SK-N-SH (cell line): ENCODE data around the gene LYZ. TPM values are rescaled to one million over a fixed set of nuclear protein-coding genes. Genes with fewer than 3 reads are reported as not detected.

ENCODE experiments used
- CTCF ChIA-PET: fragments of 300-600, 350-600 bp; formaldehyde crosslinking; extraction: SDS; loops from one replicate; lab custom pipeline; 2021; lab: Yijun Ruan, JAX
- POLR2A ChIA-PET: fragments of 350-600 bp; sonication (Branson Sonifier 250); formaldehyde crosslinking; extraction: SDS; loops from one replicate; lab custom pipeline; 2020; ENCODE audit warnings: antibody characterized with exemption, inconsistent platforms; lab: Yijun Ruan, JAX
- DNase-seq: peaks from one replicate; pipeline ENCODE4 v3.0.0; 2012
- H2AFZ ChIP-seq: fragments of 200-600 bp; sonication (generic); 2 replicates; pipeline ENCODE4 v1.8.1; 2016; ENCODE audit warnings: antibody characterized with exemption, mild to moderate bottlenecking, low read depth
- H3F3A ChIP-seq: fragments of 200-600 bp; sonication (generic); replicated peaks from 2 replicates; pipeline ENCODE3; 2016; ENCODE audit warnings: antibody characterized with exemption, mild to moderate bottlenecking; ENCODE audit not compliant: insufficient read depth
- H3K27ac ChIP-seq, 2 experiments: fragments of 200-500 bp in 1 of 2; fragments of 200-600 bp in 1 of 2; sonication (Bioruptor generic) in 1 of 2; sonication (generic), shearing (Covaris generic) in 1 of 2; 2 replicates each; pipeline versions ENCODE4 v1.5.1 to v1.6.1; 2014 to 2016; ENCODE audit warnings: low read depth in 2 of 2, inconsistent platforms in 1 of 2, low read length in 1 of 2, mild to moderate bottlenecking in 1 of 2, mixed read lengths in 1 of 2
- H3K27me3 ChIP-seq: fragments of 200-600 bp; sonication (generic), shearing (Covaris generic); 2 replicates; pipeline ENCODE4 v1.6.1; 2016; ENCODE audit warnings: mixed run types; ENCODE audit not compliant: insufficient read depth
- H3K36me3 ChIP-seq, 2 experiments: fragments of 200-500 bp in 1 of 2; fragments of 200-600 bp in 1 of 2; sonication (Bioruptor generic) in 1 of 2; sonication (generic) in 1 of 2; replicated peaks in 1 of 2; 2 replicates each; pipeline versions ENCODE3 to v1.5.1; 2014 to 2016; ENCODE audit warnings: low read length in 1 of 2, mild to moderate bottlenecking in 1 of 2; ENCODE audit not compliant: insufficient read depth in 2 of 2, control insufficient read depth in 1 of 2
- H3K4me1 ChIP-seq, 2 experiments: fragments of 200-500 bp in 1 of 2; fragments of 200-600 bp in 1 of 2; sonication (Bioruptor generic) in 1 of 2; sonication (generic), shearing (Covaris generic) in 1 of 2; 2 replicates each; pipeline versions ENCODE4 v1.5.1 to v1.6.1; 2014 to 2016; ENCODE audit warnings: low read depth in 1 of 2, low read length in 1 of 2, mixed run types in 1 of 2; ENCODE audit not compliant: insufficient read depth in 2 of 2, control insufficient read depth in 1 of 2
- H3K4me2 ChIP-seq: fragments of 200-600 bp; sonication (generic), shearing (Covaris generic); 2 replicates; pipeline ENCODE4 v1.6.1; 2017; ENCODE audit warnings: mixed run types
- H3K4me3 ChIP-seq, 2 experiments: fragments of 200-500 bp in 1 of 2; fragments of 200-600 bp in 1 of 2; sonication (Bioruptor generic) in 1 of 2; sonication (generic), shearing (Covaris generic) in 1 of 2; 2 replicates each; pipeline versions ENCODE4 v1.5.1 to v1.8.1; 2014 to 2016; ENCODE audit warnings: low read depth in 2 of 2, inconsistent platforms in 1 of 2, low read length in 1 of 2, mild to moderate bottlenecking in 1 of 2, mixed read lengths in 1 of 2, moderate library complexity in 1 of 2
- H3K79me2 ChIP-seq: fragments of 200-600 bp; sonication (generic); 2 replicates; pipeline ENCODE4 v1.8.1; 2017; ENCODE audit warnings: mild to moderate bottlenecking; ENCODE audit not compliant: insufficient read depth
- H3K9ac ChIP-seq: fragments of 200-600 bp; sonication (generic); 2 replicates; pipeline ENCODE4 v1.6.1; 2017; ENCODE audit warnings: mixed run types
- H3K9me2 ChIP-seq: fragments of 200-600 bp; sonication (generic); 2 replicates; pipeline ENCODE4 v1.6.1; 2017; ENCODE audit warnings: mixed run types
- H3K9me3 ChIP-seq: fragments of 200-600 bp; sonication (generic); 2 replicates; pipeline ENCODE4 v1.6.1; 2017; ENCODE audit warnings: mixed run types, mild to moderate bottlenecking, moderate library complexity
- H4K20me1 ChIP-seq: fragments of 200-600 bp; sonication (generic); 2 replicates; pipeline ENCODE4 v1.6.1; 2017; ENCODE audit warnings: mild to moderate bottlenecking, mixed run types; ENCODE audit not compliant: insufficient read depth
- ELF1 ChIP-seq: IDR thresholded peaks from 2 replicates; pipeline ENCODE4 v1.4.0; 2012
- FOSL2 ChIP-seq: IDR thresholded peaks from 2 replicates; pipeline ENCODE4 v1.4.0; 2012; ENCODE audit warnings: low read depth, mild to moderate bottlenecking, moderate library complexity, borderline replicate concordance
- FOXJ3 ChIP-seq: sonication (generic); formaldehyde crosslinking; IDR thresholded peaks from 2 replicates; pipeline ENCODE4 v1.5.1; 2020; ENCODE audit warnings: mild to moderate bottlenecking, missing genetic modification reagents
- FOXM1 ChIP-seq: IDR thresholded peaks from 2 replicates; pipeline ENCODE4 v1.4.0; 2012; ENCODE audit warnings: low read depth, mild to moderate bottlenecking
- GABPA ChIP-seq: IDR thresholded peaks from 2 replicates; pipeline ENCODE4 v1.4.0; 2012; ENCODE audit warnings: low read depth, mild to moderate bottlenecking
- IRF3 ChIP-seq: fragments of 150-350 bp; IDR thresholded peaks from 2 replicates; pipeline ENCODE4 v1.6.1; 2016; ENCODE audit warnings: mild to moderate bottlenecking, low read depth, low read length
- JUND ChIP-seq: IDR thresholded peaks from 2 replicates; pipeline ENCODE4 v1.4.0; 2012
- MEF2A ChIP-seq: IDR thresholded peaks from 2 replicates; pipeline ENCODE4 v1.4.0; 2012; ENCODE audit warnings: low read depth, borderline replicate concordance
- MXI1 ChIP-seq: IDR thresholded peaks from 2 replicates; pipeline ENCODE4 v1.6.1; 2012; ENCODE audit warnings: mild to moderate bottlenecking, low read depth, low read length, improper control_type of control experiment
- POLR2AphosphoS5 ChIP-seq: IDR thresholded peaks from 2 replicates; pipeline ENCODE4 v1.6.1; 2012; ENCODE audit warnings: low read depth, low read length
- RCOR1 ChIP-seq: fragments of 150-350 bp; IDR thresholded peaks from 2 replicates; pipeline ENCODE4 v1.6.1; 2017; ENCODE audit warnings: antibody characterized with exemption, low read length
- SMC3 ChIP-seq: IDR thresholded peaks from 2 replicates; pipeline ENCODE4 v1.6.1; 2012; ENCODE audit warnings: low read depth, low read length, improper control_type of control experiment
- TAF1 ChIP-seq: IDR thresholded peaks from 2 replicates; pipeline ENCODE4 v1.6.1; 2012; ENCODE audit warnings: low read depth, mild to moderate bottlenecking, low read length, moderate library complexity, borderline replicate concordance
- USF1 ChIP-seq: IDR thresholded peaks from 2 replicates; pipeline ENCODE4 v1.4.0; 2012; ENCODE audit warnings: low read depth, borderline replicate concordance
- YY1 ChIP-seq: IDR thresholded peaks from 2 replicates; pipeline ENCODE4 v1.4.0; 2012; ENCODE audit warnings: low read depth, mild to moderate bottlenecking
- WGBS: methylation state at CpG from one replicate; pipeline ENCODE4 v1.1.6; 2017; ENCODE audit warnings: low lambda C conversion rate; 5-methylcytosine and 5-hydroxymethylcytosine counted together
- polyA plus RNA-seq, 3 experiments: library from polyadenylated mRNA; depleted of rRNA; stranded (reverse); fragments of >200 nt; gene quantifications; 2 replicates each; pipeline ENCODE4 v1.2.3, GENCODE V29; 2012
- TF ChIP-seq, protein P1 (sequence below): IDR thresholded peaks from 2 replicates; pipeline ENCODE4; 2012

The LYZ gene
- polyA plus RNA-seq, 1 of the 3 experiments (the other 2 are of a cell fraction): not detected

DNA sequence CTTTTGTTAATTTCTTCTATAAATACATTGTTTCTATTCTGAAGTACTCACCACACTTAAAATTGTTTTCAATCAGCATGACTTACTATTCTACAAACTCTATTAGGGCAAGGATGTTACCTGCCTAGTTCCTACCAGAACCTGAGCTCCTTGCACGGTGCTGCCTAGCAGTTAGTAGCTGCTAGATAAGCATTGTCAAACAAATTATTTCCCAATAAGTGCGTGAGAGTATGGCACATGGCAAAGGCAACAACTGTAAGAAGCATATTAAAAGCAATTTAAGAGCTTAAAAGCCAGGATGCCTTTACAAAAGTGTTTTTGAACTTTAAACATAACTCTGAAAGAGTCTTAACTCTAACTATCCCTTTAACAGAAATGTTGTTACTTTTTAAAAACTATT lies 8.2 kb upstream of the LYZ start:
- Histone ChIP-seq H3K36me3 (no peaks in the 10 kb centered on the region), H4K20me1 (no peaks in the 10 kb centered on the region), H3K9me3 (no peaks in the 10 kb centered on the region), H3K4me1 (no peaks in the 10 kb centered on the region), H3K27me3 (no peaks in the 10 kb centered on the region; the same call in 1 of the 2 replicates), H3F3A (no peaks in the 10 kb centered on the region), H3K4me2 (no peak overlapping the region), H3K4me3 (no peak overlapping the region), H3K27ac (no peak overlapping the region), H2AFZ (no peak overlapping the region), H3K9me2 (no peaks in the 10 kb centered on the region)
- POLR2A ChIA-PET: no interaction called here
- no peak for DNase-seq
- TF ChIP-seq USF1 (no peak), MEF2A (no peak), YY1 (no peak)
- TF ChIP-seq, all 33 proteins: peak for 0
- Histone ChIP-seq H3K9ac (no peak overlapping the region), H3K79me2 (no peaks in the 10 kb centered on the region)
- WGBS: 55% methylated on average over 2 of the region's 2 CpGs
- CTCF ChIA-PET: interaction anchor here (0.9 kb wide), 1 partner anchor 49 kb away, joined by 3 read pairs; no protein-coding TSS in a partner anchor

DNA sequence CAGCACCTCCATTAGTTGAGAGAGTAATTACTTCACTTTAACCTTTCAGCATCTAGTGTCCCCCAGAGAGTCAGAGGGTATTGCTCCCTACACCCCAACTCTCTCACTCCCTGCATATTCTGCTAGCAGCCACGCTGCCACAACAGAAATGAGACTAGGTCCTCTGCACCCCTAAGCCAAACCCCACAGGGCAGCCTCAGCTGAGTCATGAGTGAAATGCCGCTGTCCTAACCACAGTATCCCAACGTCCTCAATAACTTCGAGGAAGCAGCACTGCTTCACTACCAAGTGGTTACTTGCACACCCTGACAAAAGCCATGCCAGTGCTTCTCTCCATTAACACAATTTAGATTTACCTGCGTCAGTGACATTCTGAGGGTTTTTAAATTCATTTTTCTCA lies 6.9 kb upstream of the LYZ start:
- ChIA-PET CTCF (no interaction called here), POLR2A (no interaction called here)
- H3K79me2 ChIP-seq: no peaks in the 10 kb centered on the region

More for the DNA sequence above, 6.9 kb upstream of the LYZ start:
- Histone ChIP-seq H3K9ac (no peak overlapping the region), H3K9me2 (no peaks in the 10 kb centered on the region), H4K20me1 (no peaks in the 10 kb centered on the region), H3F3A (no peaks in the 10 kb centered on the region), H3K4me1 (no peaks in the 10 kb centered on the region), H3K9me3 (no peaks in the 10 kb centered on the region), H3K27me3 (no peaks in the 10 kb centered on the region; the same call in 1 of the 2 replicates), H3K36me3 (no peaks in the 10 kb centered on the region)
- TF ChIP-seq FOXJ3 (CRISPR knock-in tag) (no peak), FOSL2 (no peak), FOXM1 (no peak), SMC3 (no peak), TAF1 (no peak), POLR2AphosphoS5 (no peak), IRF3 (no peak), RCOR1 (no peak), JUND (no peak), GABPA (no peak), ELF1 (no peak), MXI1 (no peak)
- TF ChIP-seq, protein P1, sequence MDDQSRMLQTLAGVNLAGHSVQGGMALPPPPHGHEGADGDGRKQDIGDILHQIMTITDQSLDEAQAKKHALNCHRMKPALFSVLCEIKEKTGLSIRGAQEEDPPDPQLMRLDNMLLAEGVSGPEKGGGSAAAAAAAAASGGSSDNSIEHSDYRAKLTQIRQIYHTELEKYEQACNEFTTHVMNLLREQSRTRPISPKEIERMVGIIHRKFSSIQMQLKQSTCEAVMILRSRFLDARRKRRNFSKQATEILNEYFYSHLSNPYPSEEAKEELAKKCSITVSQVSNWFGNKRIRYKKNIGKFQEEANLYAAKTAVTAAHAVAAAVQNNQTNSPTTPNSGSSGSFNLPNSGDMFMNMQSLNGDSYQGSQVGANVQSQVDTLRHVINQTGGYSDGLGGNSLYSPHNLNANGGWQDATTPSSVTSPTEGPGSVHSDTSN: no peak
- TF ChIP-seq, all 33 proteins: peak for 0
- no peak overlapping the region for H3K27ac ChIP-seq
- no peak overlapping the region for H3K4me3 ChIP-seq
- H3K4me2 ChIP-seq: no peak overlapping the region
- DNase-seq: no peak
- no peak overlapping the region for H2AFZ ChIP-seq
- 62% methylated on average over 5 of the region's 5 CpGs for WGBS
